Panc1 (cell line): ENCODE measurements around the gene CHST13. TPM values are rescaled to one million over a fixed set of nuclear protein-coding genes. Genes with fewer than 3 reads are reported as not detected.

Experiments
- ATAC-seq: fragments of 200-7000 bp; cut with Tn5 transposase; 2 replicates; pipeline ENCODE4 v1.9.1; 2020; ENCODE audit warnings: mild to moderate bottlenecking, moderate library complexity
- BruUV-seq: library from RNA; stranded (reverse); fragments of 400-500 nt; replicated peaks from 2 replicates; lab custom pipeline; 2021; lab: Mats Ljungman, UMichigan
- CTCF ChIA-PET: fragments of 300-600 bp; sonication (Branson Sonifier 250); formaldehyde crosslinking; loops from one replicate; lab custom pipeline; 2022; ENCODE audit warnings: antibody characterized with exemption; lab: Charles Lee
- POLR2A ChIA-PET: fragments of 300-600 bp; sonication (Branson Sonifier 250); formaldehyde crosslinking; loops from one replicate; lab custom pipeline; 2022; ENCODE audit warnings: antibody characterized with exemption; lab: Charles Lee
- DNase-seq: peaks from one replicate; pipeline ENCODE4 v3.0.0-alpha.2; 2010; ENCODE audit warnings: low read depth, low spot score
- H3K27ac ChIP-seq: 2 replicates; pipeline ENCODE4 v1.5.1; 2011; ENCODE audit warnings: mild to moderate bottlenecking, low read length, inconsistent platforms
- H3K27me3 ChIP-seq: fragments of 200-500 bp; sonication (Bioruptor generic); 2 replicates; pipeline ENCODE4 v1.6.0; 2014; ENCODE audit warnings: low read length, inconsistent platforms; ENCODE audit not compliant: control insufficient read depth, insufficient read depth
- H3K36me3 ChIP-seq: fragments of 200-500 bp; sonication (Bioruptor generic); 2 replicates; pipeline ENCODE4 v1.5.1; 2014; ENCODE audit warnings: inconsistent platforms, mild to moderate bottlenecking, low read length, moderate library complexity; ENCODE audit not compliant: control insufficient read depth, insufficient read depth
- H3K4me1 ChIP-seq: 2 replicates; pipeline ENCODE4 v1.5.1; 2011; ENCODE audit warnings: inconsistent platforms, mild to moderate bottlenecking, low read length, moderate library complexity; ENCODE audit not compliant: control insufficient read depth, insufficient read depth
- H3K4me3 ChIP-seq, 2 experiments: 2 replicates each; pipeline ENCODE4 v1.5.1; 2011 to 2012; ENCODE audit warnings: low read depth in 2 of 2, low read length in 2 of 2, mild to moderate bottlenecking in 2 of 2, inconsistent platforms in 1 of 2, moderate library complexity in 1 of 2
- H3K9me3 ChIP-seq: fragments of 200-500 bp; sonication (Bioruptor generic); 2 replicates; pipeline ENCODE4 v1.5.1; 2014; ENCODE audit warnings: low read depth, mild to moderate bottlenecking, inconsistent platforms, low read length, moderate library complexity; ENCODE audit not compliant: control insufficient read depth, insufficient read depth
- CTCF ChIP-seq: fragments of 450-650 bp; IDR thresholded peaks from 2 replicates; pipeline ENCODE4 v1.5.1; 2017; ENCODE audit warnings: mild to moderate bottlenecking
- POLR2AphosphoS5 ChIP-seq: IDR thresholded peaks from 2 replicates; pipeline ENCODE4 v1.6.1; 2012; ENCODE audit warnings: mild to moderate bottlenecking, low read depth, low read length, moderate library complexity
- SIN3A ChIP-seq: IDR thresholded peaks from 2 replicates; pipeline ENCODE4 v1.6.1; 2012; ENCODE audit warnings: low read depth, mild to moderate bottlenecking, low read length, moderate library complexity, borderline replicate concordance; ENCODE audit not compliant: insufficient read depth
- TCF7L2 ChIP-seq: IDR thresholded peaks from 2 replicates; pipeline ENCODE4 v1.6.1; 2011; ENCODE audit warnings: mild to moderate bottlenecking, low read depth, low read length, inconsistent platforms
- in situ Hi-C: cut with HindIII; loops from 2 replicates; pipeline ENCODE4 v1.10.0; 2016; ENCODE audit warnings: low sequenced_read_pairs, low pct_unique_long_range_greater_than_20kb
- intact Hi-C: fragments of 100-400 bp; cut with micrococcal nuclease; formaldehyde crosslinking; loops from one replicate; pipeline ENCODE4 v1.10.0; 2022; ENCODE audit not compliant: unreplicated experiment
- total RNA-seq: library from RNA; stranded (reverse); gene quantifications from one replicate; pipeline ENCODE4 v1.2.1, GENCODE V29; 2021; ENCODE audit not compliant: unreplicated experiment
- TF ChIP-seq, protein P1 (sequence below), 2 experiments: IDR thresholded peaks; 2 replicates each; pipeline ENCODE4 v1.6.1; 2011 to 2012; ENCODE audit warnings: low read depth in 2 of 2, control low read depth in 1 of 2, low read length in 1 of 2, mild to moderate bottlenecking in 1 of 2, moderate library complexity in 1 of 2; ENCODE audit not compliant: insufficient read depth in 1 of 2

Gene CHST13
- total RNA-seq, 1 experiment from 2014 or later: 0.64 TPM

DNA sequence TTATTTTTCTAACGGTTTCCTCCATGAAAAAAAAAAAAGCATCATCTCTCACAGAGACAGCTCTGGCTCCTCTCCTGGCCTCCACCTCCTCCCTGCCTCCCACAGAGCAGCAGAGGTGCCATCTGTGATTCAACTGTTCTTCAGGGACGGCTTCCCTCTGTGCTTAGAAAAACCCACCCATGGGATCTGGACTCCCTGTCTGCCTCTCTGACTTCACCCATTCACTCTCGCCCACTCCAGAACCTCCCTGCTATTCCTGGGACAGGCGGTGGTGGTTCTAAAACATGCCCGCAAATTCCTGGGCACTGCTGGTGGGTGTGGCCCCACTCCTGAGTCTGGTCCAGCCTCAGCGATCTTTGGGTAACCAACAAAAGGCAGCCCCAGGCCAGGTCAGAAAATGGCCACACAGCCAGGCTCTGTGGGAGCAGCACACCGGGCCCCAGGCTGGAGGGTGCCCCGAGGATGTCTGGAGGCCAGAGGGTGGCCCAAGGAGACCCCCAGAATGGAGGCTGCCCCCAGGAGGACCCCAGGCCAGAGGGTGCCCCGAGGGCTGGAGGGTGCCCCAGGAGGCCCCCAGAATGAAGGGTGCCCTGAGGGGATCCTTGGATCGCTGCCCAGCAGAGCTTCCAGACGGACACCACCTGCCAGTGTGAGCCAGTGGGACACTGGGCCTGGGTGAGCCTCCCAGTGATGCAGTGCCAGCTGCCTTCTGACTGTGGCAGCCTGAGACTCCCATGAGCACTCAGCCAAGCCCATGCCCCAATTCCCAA, 2.6 kb upstream of the CHST13 start:
- ATAC-seq: no peak
- Histone ChIP-seq H3K27ac (no peak overlapping the region), H3K4me3 (no peak overlapping the region), H3K9me3 (no peaks in the 10 kb centered on the region), H3K27me3 (peaks cover 8% of the 10 kb centered on the region), H3K4me1 (peaks cover 4% of the 10 kb centered on the region; the same call in 1 of the 2 replicates), H3K36me3 (no peaks in the 10 kb centered on the region)
- BruUV-seq: no TSS peak
- ChIA-PET POLR2A (no interaction called here), CTCF (interaction anchor here (1.1 kb wide), 1 partner anchor 47 kb away, joined by 12 read pairs; no protein-coding TSS in a partner anchor)
- in situ Hi-C loops: no loop called here
- TF ChIP-seq TCF7L2: no peak
- TF ChIP-seq, protein P1, sequence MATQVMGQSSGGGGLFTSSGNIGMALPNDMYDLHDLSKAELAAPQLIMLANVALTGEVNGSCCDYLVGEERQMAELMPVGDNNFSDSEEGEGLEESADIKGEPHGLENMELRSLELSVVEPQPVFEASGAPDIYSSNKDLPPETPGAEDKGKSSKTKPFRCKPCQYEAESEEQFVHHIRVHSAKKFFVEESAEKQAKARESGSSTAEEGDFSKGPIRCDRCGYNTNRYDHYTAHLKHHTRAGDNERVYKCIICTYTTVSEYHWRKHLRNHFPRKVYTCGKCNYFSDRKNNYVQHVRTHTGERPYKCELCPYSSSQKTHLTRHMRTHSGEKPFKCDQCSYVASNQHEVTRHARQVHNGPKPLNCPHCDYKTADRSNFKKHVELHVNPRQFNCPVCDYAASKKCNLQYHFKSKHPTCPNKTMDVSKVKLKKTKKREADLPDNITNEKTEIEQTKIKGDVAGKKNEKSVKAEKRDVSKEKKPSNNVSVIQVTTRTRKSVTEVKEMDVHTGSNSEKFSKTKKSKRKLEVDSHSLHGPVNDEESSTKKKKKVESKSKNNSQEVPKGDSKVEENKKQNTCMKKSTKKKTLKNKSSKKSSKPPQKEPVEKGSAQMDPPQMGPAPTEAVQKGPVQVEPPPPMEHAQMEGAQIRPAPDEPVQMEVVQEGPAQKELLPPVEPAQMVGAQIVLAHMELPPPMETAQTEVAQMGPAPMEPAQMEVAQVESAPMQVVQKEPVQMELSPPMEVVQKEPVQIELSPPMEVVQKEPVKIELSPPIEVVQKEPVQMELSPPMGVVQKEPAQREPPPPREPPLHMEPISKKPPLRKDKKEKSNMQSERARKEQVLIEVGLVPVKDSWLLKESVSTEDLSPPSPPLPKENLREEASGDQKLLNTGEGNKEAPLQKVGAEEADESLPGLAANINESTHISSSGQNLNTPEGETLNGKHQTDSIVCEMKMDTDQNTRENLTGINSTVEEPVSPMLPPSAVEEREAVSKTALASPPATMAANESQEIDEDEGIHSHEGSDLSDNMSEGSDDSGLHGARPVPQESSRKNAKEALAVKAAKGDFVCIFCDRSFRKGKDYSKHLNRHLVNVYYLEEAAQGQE (IDR thresholded peaks at IDR 0.05; ENCODE audit: insufficient read depth in 1 of 2, low read depth in 2 of 2, low read length in 1 of 2): no peak
- intact Hi-C loops: loop anchor here (10.0 kb wide), 1 partner anchor 143 kb away; no protein-coding TSS in a partner anchor
- DNase-seq: no peak

- Histone ChIP-seq H3K4me3 (no peak overlapping the region), H3K9me3 (no peaks in the 10 kb centered on the region), H3K36me3 (no peaks in the 10 kb centered on the region), H3K27ac (no peak overlapping the region), H3K4me1 (peaks cover 4% of the 10 kb centered on the region; the same call in 1 of the 2 replicates), H3K27me3 (peaks cover 8% of the 10 kb centered on the region)
- peak; percentile 25 for DNase-seq
- intact Hi-C loops (loop anchor here (10.0 kb wide), 1 partner anchor 142 kb away; no protein-coding TSS in a partner anchor), in situ Hi-C loops (no loop called here)
- CTCF ChIA-PET: interaction anchor here (0.6 to 1.0 kb wide), 2 partner anchors 16 to 324 kb away, joined by 3 to 4 read pairs; no protein-coding TSS in a partner anchor
- no TSS peak for BruUV-seq
- TF ChIP-seq CTCF: peak; percentile 95
- TF ChIP-seq POLR2AphosphoS5: no peak
- POLR2A ChIA-PET: no interaction called here
- ATAC-seq: peak; percentile 52
These were observed 1.6 kb upstream of the CHST13 start for GRCh38 chr3:126522363-126522788.

DNA sequence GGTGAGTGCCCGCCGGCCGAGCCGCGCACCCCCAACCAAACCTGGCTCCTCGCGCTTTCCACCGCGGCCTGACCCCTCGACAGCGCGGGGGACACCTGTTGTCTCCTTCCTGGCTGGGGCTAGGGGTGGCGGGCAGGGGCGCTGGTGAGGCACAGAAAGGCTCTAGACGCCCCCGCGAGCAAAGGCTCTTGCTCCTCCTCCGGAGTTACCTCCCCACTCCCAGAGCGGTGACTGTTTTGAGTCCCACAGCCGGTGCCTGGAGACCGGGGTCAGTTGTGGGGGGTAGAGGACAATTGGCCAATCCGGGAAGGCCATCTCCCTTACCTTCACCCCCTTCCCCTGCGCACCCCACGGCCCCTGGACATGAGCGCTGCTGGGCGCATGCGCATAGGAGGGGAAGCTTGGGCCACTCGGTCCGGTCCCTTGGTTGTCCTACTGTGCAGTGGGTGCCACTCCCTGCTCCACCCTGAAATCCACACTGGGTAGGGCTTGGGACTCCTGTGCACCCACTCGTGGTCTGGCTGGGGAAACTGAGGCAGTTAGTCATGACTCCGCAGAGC, 554 bp downstream of the CHST13 start:
- ChIA-PET POLR2A (no interaction called here), CTCF (no interaction called here)
- Histone ChIP-seq H3K9me3 (no peaks in the 10 kb centered on the region), H3K36me3 (no peaks in the 10 kb centered on the region), H3K4me1 (peaks cover 4% of the 10 kb centered on the region; the same call in 1 of the 2 replicates), H3K27ac (no peak overlapping the region), H3K27me3 (peaks cover 8% of the 10 kb centered on the region), H3K4me3 (peak overlapping the region; percentile 46 to 48)
- TF ChIP-seq CTCF (no peak), TCF7L2 (no peak), POLR2AphosphoS5 (no peak), SIN3A (no peak)
- TF ChIP-seq, protein P1 (IDR thresholded peaks at IDR 0.05; ENCODE audit: insufficient read depth in 1 of 2, low read depth in 2 of 2, low read length in 1 of 2): no peak
- in situ Hi-C loops (no loop called here), intact Hi-C loops (loop anchor here (10.0 kb wide), 1 partner anchor 140 kb away; no protein-coding TSS in a partner anchor)
- BruUV-seq: no TSS peak
- ATAC-seq (peak; percentile 36), DNase-seq (no peak)
